Adipocyte (in vitro differentiated cells): ENCODE results near the gene TAS2R1.

ENCODE experiments used
- DNase-seq: peaks from one replicate; pipeline ENCODE4 v3.0.0-alpha.2; 2015; ENCODE audit warnings: low read depth
- H3K27me3 ChIP-seq: replicated peaks from 2 replicates; pipeline ENCODE4 v1.7.0; 2013; ENCODE audit warnings: mild to moderate bottlenecking, low read length, moderate library complexity; ENCODE audit not compliant: control insufficient read depth, insufficient read depth
- H3K36me3 ChIP-seq: 2 replicates; pipeline ENCODE4 v1.7.0; 2013; ENCODE audit warnings: low read length, mild to moderate bottlenecking, moderate library complexity; ENCODE audit not compliant: control insufficient read depth, insufficient read depth, severe bottlenecking
- H3K4me1 ChIP-seq: 2 replicates; pipeline ENCODE4 v1.7.0; 2013; ENCODE audit warnings: mild to moderate bottlenecking, low read length, moderate library complexity; ENCODE audit not compliant: control insufficient read depth, insufficient read depth
- H3K4me3 ChIP-seq: 2 replicates; pipeline ENCODE4 v1.7.0; 2013; ENCODE audit warnings: mild to moderate bottlenecking, low read length, moderate library complexity
- H3K9ac ChIP-seq: 2 replicates; pipeline ENCODE4 v1.7.0; 2013; ENCODE audit warnings: mild to moderate bottlenecking, low read length, moderate library complexity
- H3K9me3 ChIP-seq: 2 replicates; pipeline ENCODE4 v1.7.0; 2013; ENCODE audit warnings: mild to moderate bottlenecking, low read length, moderate library complexity; ENCODE audit not compliant: control insufficient read depth

Gene TAS2R1

GRCh38 chr5:9630251-9630650 is at the start of gene TAS2R1:
Gene TAS2R1, minus strand, starts transcription at chr5:9630351. Its CDS starts 319 bp downstream, at chr5:9630032.
- no peak for DNase-seq
- H3K27me3 ChIP-seq, result peaks cover 7% of the 10 kb centered on the region
- H3K4me1 ChIP-seq, result no peaks in the 10 kb centered on the region
- no peak within 1 kb of the TSS for H3K4me3 ChIP-seq
- H3K36me3 ChIP-seq, result no peaks in the 10 kb centered on the region
- peaks cover 17% of the 10 kb centered on the region for H3K9me3 ChIP-seq
- H3K9ac ChIP-seq, result no peak within 1 kb of the TSS

GRCh38 chr5:9670371-9670770 is 40.2 kb upstream of the TAS2R1 start:
- H3K4me1 ChIP-seq, result no peaks in the 10 kb centered on the region
- no peak overlapping the region for H3K4me3 ChIP-seq
- no peak for DNase-seq
- H3K27me3 ChIP-seq, result no peaks in the 10 kb centered on the region
- no peak overlapping the region for H3K9ac ChIP-seq
- peaks cover 6% of the 10 kb centered on the region for H3K9me3 ChIP-seq
- no peaks in the 10 kb centered on the region for H3K36me3 ChIP-seq

GRCh38 chr5:9667906-9668305 is 37.8 kb upstream of the TAS2R1 start:
- H3K4me3 ChIP-seq, result no peak overlapping the region
- H3K36me3 ChIP-seq, result no peaks in the 10 kb centered on the region
- peak; percentile 60 for DNase-seq
- peaks cover 8% of the 10 kb centered on the region for H3K27me3 ChIP-seq
- H3K9ac ChIP-seq, result no peak overlapping the region
- no peaks in the 10 kb centered on the region for H3K4me1 ChIP-seq
- peaks cover 6% of the 10 kb centered on the region for H3K9me3 ChIP-seq

GRCh38 chr5:9663891-9664290 is 33.7 kb upstream of the TAS2R1 start:
- no peak overlapping the region for H3K9ac ChIP-seq
- no peak overlapping the region for H3K4me3 ChIP-seq
- H3K36me3 ChIP-seq, result no peaks in the 10 kb centered on the region
- peaks cover 22% of the 10 kb centered on the region for H3K27me3 ChIP-seq
- no peaks in the 10 kb centered on the region for H3K4me1 ChIP-seq
- no peak for DNase-seq
- H3K9me3 ChIP-seq, result peaks cover 6% of the 10 kb centered on the region

- Histone ChIP-seq H3K27me3 (peaks cover 22% of the 10 kb centered on the region), H3K4me3 (no peak overlapping the region), H3K9me3 (peaks cover 6% of the 10 kb centered on the region), H3K4me1 (peaks cover 3% of the 10 kb centered on the region), H3K9ac (no peak overlapping the region), H3K36me3 (no peaks in the 10 kb centered on the region)
- peak; percentile 64 for DNase-seq
Observed at GRCh38 chr5:9661316-9662015, 31.3 kb upstream of the TAS2R1 start.

GRCh38 chr5:9658706-9659105 is 28.6 kb upstream of the TAS2R1 start:
- Histone ChIP-seq H3K9ac (no peak overlapping the region), H3K27me3 (peaks cover 15% of the 10 kb centered on the region), H3K4me1 (peaks cover 10% of the 10 kb centered on the region), H3K36me3 (no peaks in the 10 kb centered on the region), H3K9me3 (peaks cover 6% of the 10 kb centered on the region), H3K4me3 (no peak overlapping the region)
- DNase-seq, result peak; percentile 40

- H3K36me3 ChIP-seq, result no peaks in the 10 kb centered on the region
Observed at GRCh38 chr5:9657819-9658218, 27.7 kb upstream of the TAS2R1 start.

GRCh38 chr5:9655641-9656040 is 25.5 kb upstream of the TAS2R1 start:
- Histone ChIP-seq H3K4me1 (peaks cover 12% of the 10 kb centered on the region), H3K4me3 (no peak overlapping the region), H3K36me3 (no peaks in the 10 kb centered on the region), H3K9ac (no peak overlapping the region), H3K27me3 (no peaks in the 10 kb centered on the region), H3K9me3 (peaks cover 4% of the 10 kb centered on the region)
- peak; percentile 38 for DNase-seq

More at GRCh38 chr5:9657819-9658218, 27.7 kb upstream of the TAS2R1 start:
- H3K4me3 ChIP-seq, result no peak overlapping the region
- peaks cover 13% of the 10 kb centered on the region for H3K27me3 ChIP-seq
- H3K4me1 ChIP-seq, result peaks cover 12% of the 10 kb centered on the region
- H3K9ac ChIP-seq, result no peak overlapping the region
- no peak for DNase-seq
- peaks cover 6% of the 10 kb centered on the region for H3K9me3 ChIP-seq

GRCh38 chr5:9654886-9655285 is 24.7 kb upstream of the TAS2R1 start:
- no peak overlapping the region for H3K4me3 ChIP-seq
- H3K36me3 ChIP-seq, result no peaks in the 10 kb centered on the region
- peak; percentile 89 for DNase-seq
- H3K9me3 ChIP-seq, result no peaks in the 10 kb centered on the region
- no peak overlapping the region for H3K9ac ChIP-seq
- H3K27me3 ChIP-seq, result no peaks in the 10 kb centered on the region
- H3K4me1 ChIP-seq, result peaks cover 12% of the 10 kb centered on the region

- Histone ChIP-seq H3K4me1 (peaks cover 12% of the 10 kb centered on the region), H3K27me3 (no peaks in the 10 kb centered on the region), H3K4me3 (no peak overlapping the region), H3K9ac (no peak overlapping the region), H3K36me3 (no peaks in the 10 kb centered on the region), H3K9me3 (no peaks in the 10 kb centered on the region)
- DNase-seq, result peak; percentile 97
Observed at GRCh38 chr5:9653811-9654210, 23.7 kb upstream of the TAS2R1 start.

GRCh38 chr5:9653061-9653460 is 22.9 kb upstream of the TAS2R1 start:
- no peak for DNase-seq
- peaks cover 9% of the 10 kb centered on the region for H3K4me1 ChIP-seq
- H3K9me3 ChIP-seq, result no peaks in the 10 kb centered on the region
- H3K4me3 ChIP-seq, result no peak overlapping the region
- no peak overlapping the region for H3K9ac ChIP-seq
- H3K36me3 ChIP-seq, result no peaks in the 10 kb centered on the region
- no peaks in the 10 kb centered on the region for H3K27me3 ChIP-seq

- H3K9ac ChIP-seq, result no peak overlapping the region
- H3K9me3 ChIP-seq, result no peaks in the 10 kb centered on the region
- H3K36me3 ChIP-seq, result no peaks in the 10 kb centered on the region
- H3K4me3 ChIP-seq, result no peak overlapping the region
- no peak for DNase-seq
- no peaks in the 10 kb centered on the region for H3K27me3 ChIP-seq
- H3K4me1 ChIP-seq, result peaks cover 9% of the 10 kb centered on the region
Observed at GRCh38 chr5:9652295-9652694, 22.1 kb upstream of the TAS2R1 start.
